Putamen (tissue), 1 donor: ENCODE measurements around the gene DLGAP1.

ENCODE experiments used
- DNase-seq: peaks from one replicate; pipeline ENCODE4 v3.0.0-alpha.2; 2016; ENCODE audit warnings: low spot score

The DLGAP1 gene

GRCh38 chr18:3449512-3450011 lies 1005.5 kb downstream of the DLGAP1 start:
- no peak for DNase-seq

GRCh38 chr18:3448838-3449511 lies 1006.1 kb downstream of the DLGAP1 start:
- DNase-seq: peak; percentile 76

DNA sequence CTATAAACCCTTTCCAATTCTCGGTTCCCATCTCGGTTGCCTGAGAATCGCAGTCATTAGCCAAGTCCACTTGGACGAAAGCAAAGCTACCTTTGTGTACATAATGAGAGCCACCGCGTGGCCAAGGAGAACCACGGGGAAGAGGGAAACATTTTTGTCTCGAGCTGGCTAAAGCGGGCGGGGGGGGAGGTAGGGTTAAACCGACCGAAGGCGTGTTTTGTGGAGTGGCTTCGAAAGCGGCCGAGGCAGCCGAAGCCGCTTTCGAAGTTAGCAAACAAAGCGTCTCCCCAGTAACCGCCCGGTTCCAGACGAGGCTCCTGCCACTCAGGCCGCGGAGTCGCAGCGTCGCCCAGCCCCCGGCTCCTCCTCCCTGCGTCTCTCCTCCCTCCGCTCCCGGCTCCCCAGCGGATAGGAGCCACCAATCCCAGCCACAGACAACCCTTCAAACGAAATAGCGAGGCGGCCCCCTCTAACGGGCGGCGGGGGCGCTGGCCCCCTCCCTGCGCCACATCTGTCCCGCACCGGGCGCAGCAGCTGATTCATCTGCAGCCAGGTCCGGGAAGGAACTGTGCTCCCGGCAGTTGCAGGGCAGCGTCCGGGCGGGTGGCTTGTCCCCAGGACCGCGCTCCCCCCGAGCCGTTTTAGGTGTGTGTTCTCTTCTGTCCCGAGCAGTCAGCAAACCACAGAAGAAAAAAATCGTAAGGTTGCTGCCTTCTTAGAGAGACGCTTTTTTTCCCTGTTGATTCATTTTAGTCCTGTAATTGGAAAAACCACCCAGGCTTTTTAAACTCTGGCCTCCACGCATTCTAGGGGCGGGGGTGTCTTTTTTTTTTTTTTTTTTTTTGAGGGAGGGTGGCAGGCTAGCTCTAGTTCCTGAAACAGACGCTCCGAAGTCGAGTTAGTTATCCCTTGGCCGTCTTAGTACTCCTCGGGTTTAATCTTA lies 1006.9 kb downstream of the DLGAP1 start:
- DNase-seq: peak; percentile 95

GRCh38 chr18:3447068-3447894 lies 1007.8 kb downstream of the DLGAP1 start:
- DNase-seq: no peak
